ENCODE measurements around the gene SORCS2. TPM values are rescaled to one million over a fixed set of nuclear protein-coding genes. Genes with fewer than 3 reads are reported as not detected.

Gene SORCS2
- total RNA-seq, 5 donors from 2014 or later (not counting 1 experiment from before 2014, with no cell fraction given), result 0.22 TPM; not detected in 4

GRCh38 chr4:7182616-7183015 is 9.7 kb upstream of the SORCS2 start:
- no peak overlapping the region for H3K4me3 Mint-ChIP-seq
- no peak for ATAC-seq (replicated peaks in 1 of 4)
- H3K4me1 ChIP-seq (ENCODE audit: control insufficient read depth in 1 of 2, extremely low read depth in 1 of 2, insufficient read depth in 2 of 2, low read length in 2 of 2), result no peaks in the 10 kb centered on the region
- H3K9me3 ChIP-seq, result no peaks in the 10 kb centered on the region
- peaks cover 2 to 6% (median 4%) of the 10 kb centered on the region in 3 donors for H3K4me1 Mint-ChIP-seq
- peaks cover 4% of the 10 kb centered on the region for H3K36me3 Mint-ChIP-seq
- no peak overlapping the region for H3K27ac ChIP-seq (ENCODE audit: low read length)
- ChIA-PET CTCF (no interaction called here), POLR2A (no interaction called here)
- no peaks in the 10 kb centered on the region for H3K36me3 ChIP-seq (ENCODE audit: control insufficient read depth in 2 of 2, extremely low read depth in 1 of 2, insufficient read depth in 1 of 2, low read length in 1 of 2)
- 79% methylated on average over 2 of the region's 3 CpGs for WGBS (ENCODE audit: insufficient coverage)
- H3K4me3 ChIP-seq (ENCODE audit: control insufficient read depth in 1 of 2, extremely low read depth in 1 of 2, low read length in 1 of 2), result no peak overlapping the region
- no peak overlapping the region for H3K27ac Mint-ChIP-seq
- H3K9me3 Mint-ChIP-seq, result peaks cover 5 to 17% (median 8%) of the 10 kb centered on the region in 3 donors
- DNase-seq, result no peak
- H3K27me3 ChIP-seq (replicated peaks in 1 of 2; ENCODE audit: control insufficient read depth in 2 of 2, extremely low read depth in 1 of 2, insufficient read depth in 2 of 2, low read length in 1 of 2), result peaks cover 0 to 20% of the 10 kb centered on the region in 2 experiments
- peaks cover 20 to 21% of the 10 kb centered on the region in 2 donors for H3K27me3 Mint-ChIP-seq

- Histone ChIP-seq H3K27me3 (replicated peaks in 1 of 2; ENCODE audit: control insufficient read depth in 2 of 2, extremely low read depth in 1 of 2, insufficient read depth in 2 of 2, low read length in 1 of 2) (peaks cover 0 to 25% of the 10 kb centered on the region in 2 experiments), H3K27ac (ENCODE audit: low read length) (no peak overlapping the region), H3K4me1 (ENCODE audit: control insufficient read depth in 1 of 2, extremely low read depth in 1 of 2, insufficient read depth in 2 of 2, low read length in 2 of 2) (no peaks in the 10 kb centered on the region), H3K4me3 (ENCODE audit: control insufficient read depth in 1 of 2, extremely low read depth in 1 of 2, low read length in 1 of 2) (no peak overlapping the region), H3K36me3 (ENCODE audit: control insufficient read depth in 2 of 2, extremely low read depth in 1 of 2, insufficient read depth in 1 of 2, low read length in 1 of 2) (no peaks in the 10 kb centered on the region), H3K9me3 (no peaks in the 10 kb centered on the region)
- ChIA-PET POLR2A (no interaction called here), CTCF (no interaction called here)
- Mint-ChIP-seq H3K27me3 (peaks cover 20 to 25% of the 10 kb centered on the region in 2 donors), H3K27ac (no peak overlapping the region), H3K36me3 (peaks cover 4% of the 10 kb centered on the region), H3K4me3 (no peak overlapping the region), H3K4me1 (peaks cover 2 to 6% (median 4%) of the 10 kb centered on the region in 3 donors), H3K9me3 (peaks cover 5 to 17% (median 8%) of the 10 kb centered on the region in 3 donors)
- no peak for ATAC-seq (replicated peaks in 1 of 4)
- WGBS (ENCODE audit: insufficient coverage), result 9% methylated on average over 4 of the region's 4 CpGs
- DNase-seq, result no peak
Observed at GRCh38 chr4:7183161-7183560, 9.2 kb upstream of the SORCS2 start.

DNA sequence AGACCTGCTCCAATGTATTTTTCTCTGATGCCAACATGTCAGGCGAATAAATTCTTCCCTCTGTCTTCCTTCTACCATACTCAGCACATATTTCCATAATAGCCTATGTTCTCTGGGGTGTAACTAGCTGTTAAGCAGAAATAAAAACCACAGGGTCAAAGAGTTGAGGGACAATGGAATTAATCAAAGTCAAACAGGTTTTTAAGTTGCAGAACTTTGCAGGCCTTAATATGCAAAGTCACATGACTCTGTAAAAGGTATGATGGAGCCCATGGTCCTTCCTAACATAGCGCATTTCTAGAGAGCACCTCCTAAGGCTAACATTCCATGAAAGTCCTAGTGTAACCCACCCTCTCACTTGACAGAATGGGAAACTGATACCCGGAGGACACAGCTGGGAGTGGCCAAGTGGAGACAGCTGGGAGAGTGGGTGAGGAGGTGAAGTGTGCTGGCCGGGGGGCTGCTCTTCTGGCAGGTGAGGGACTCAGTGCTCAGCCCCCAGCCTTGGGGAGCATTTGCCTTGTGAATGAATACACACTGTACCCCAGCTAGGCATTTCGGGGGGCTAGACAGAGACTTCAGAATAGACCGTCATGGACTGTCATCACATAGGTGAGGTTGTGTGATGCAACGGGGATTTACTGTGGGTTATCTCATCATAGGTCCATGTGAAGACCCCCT is 8.4 kb upstream of the SORCS2 start:
- no peak overlapping the region for H3K4me3 Mint-ChIP-seq
- ATAC-seq (replicated peaks in 1 of 4) (no peak), DNase-seq (no peak)
- CTCF ChIA-PET, result no interaction called here
- Histone ChIP-seq H3K4me3 (ENCODE audit: control insufficient read depth in 1 of 2, extremely low read depth in 1 of 2, low read length in 1 of 2) (no peak overlapping the region), H3K4me1 (ENCODE audit: control insufficient read depth in 1 of 2, extremely low read depth in 1 of 2, insufficient read depth in 2 of 2, low read length in 2 of 2) (no peaks in the 10 kb centered on the region), H3K27ac (ENCODE audit: low read length) (no peak overlapping the region), H3K36me3 (ENCODE audit: control insufficient read depth in 2 of 2, extremely low read depth in 1 of 2, insufficient read depth in 1 of 2, low read length in 1 of 2) (no peaks in the 10 kb centered on the region), H3K27me3 (replicated peaks in 1 of 2; ENCODE audit: control insufficient read depth in 2 of 2, extremely low read depth in 1 of 2, insufficient read depth in 2 of 2, low read length in 1 of 2) (peaks cover 0 to 32% of the 10 kb centered on the region in 2 experiments), H3K9me3 (no peaks in the 10 kb centered on the region)
- WGBS (ENCODE audit: insufficient coverage), result 100% methylated on average over 1 of the region's 7 CpGs
- H3K27ac Mint-ChIP-seq, result no peak overlapping the region
- H3K4me1 Mint-ChIP-seq, result peaks cover 2 to 6% (median 4%) of the 10 kb centered on the region in 3 donors
- POLR2A ChIA-PET, result no interaction called here
- H3K9me3 Mint-ChIP-seq, result peaks cover 5 to 17% (median 8%) of the 10 kb centered on the region in 3 donors
- peaks cover 4% of the 10 kb centered on the region for H3K36me3 Mint-ChIP-seq
- H3K27me3 Mint-ChIP-seq, result peaks cover 21 to 32% of the 10 kb centered on the region in 2 donors

GRCh38 chr4:7185487-7186030 is 6.8 kb upstream of the SORCS2 start:
- no peak for ATAC-seq (replicated peaks in 1 of 4)

GRCh38 chr4:7186031-7186430 is 6.3 kb upstream of the SORCS2 start:
- Histone ChIP-seq H3K27ac (ENCODE audit: low read length) (no peak overlapping the region), H3K27me3 (replicated peaks in 1 of 2; ENCODE audit: control insufficient read depth in 2 of 2, extremely low read depth in 1 of 2, insufficient read depth in 2 of 2, low read length in 1 of 2) (peaks cover 0 to 45% of the 10 kb centered on the region in 2 experiments), H3K4me3 (ENCODE audit: control insufficient read depth in 1 of 2, extremely low read depth in 1 of 2, low read length in 1 of 2) (no peak overlapping the region), H3K9me3 (no peaks in the 10 kb centered on the region), H3K36me3 (ENCODE audit: control insufficient read depth in 2 of 2, extremely low read depth in 1 of 2, insufficient read depth in 1 of 2, low read length in 1 of 2) (no peaks in the 10 kb centered on the region), H3K4me1 (ENCODE audit: control insufficient read depth in 1 of 2, extremely low read depth in 1 of 2, insufficient read depth in 2 of 2, low read length in 2 of 2) (no peaks in the 10 kb centered on the region)
- H3K27ac Mint-ChIP-seq, result no peak overlapping the region
- H3K9me3 Mint-ChIP-seq, result peaks cover 0 to 10% (median 0%) of the 10 kb centered on the region in 3 donors
- H3K36me3 Mint-ChIP-seq, result no peaks in the 10 kb centered on the region
- ChIA-PET POLR2A (no interaction called here), CTCF (no interaction called here)
- H3K27me3 Mint-ChIP-seq, result peaks cover 34 to 49% of the 10 kb centered on the region in 2 donors
- H3K4me3 Mint-ChIP-seq, result no peak overlapping the region
- H3K4me1 Mint-ChIP-seq, result peaks cover 2 to 6% (median 4%) of the 10 kb centered on the region in 3 donors
- no peak for ATAC-seq (replicated peaks in 1 of 4)
- 51% methylated on average over 6 of the region's 9 CpGs for WGBS (ENCODE audit: insufficient coverage)
- DNase-seq, result no peak

More at GRCh38 chr4:7185487-7186030, 6.8 kb upstream of the SORCS2 start:
- H3K4me1 Mint-ChIP-seq, result peaks cover 2 to 6% (median 4%) of the 10 kb centered on the region in 3 donors
- H3K36me3 ChIP-seq (ENCODE audit: control insufficient read depth in 2 of 2, extremely low read depth in 1 of 2, insufficient read depth in 1 of 2, low read length in 1 of 2), result no peaks in the 10 kb centered on the region
- H3K9me3 ChIP-seq, result no peaks in the 10 kb centered on the region
- no peaks in the 10 kb centered on the region for H3K4me1 ChIP-seq (ENCODE audit: control insufficient read depth in 1 of 2, extremely low read depth in 1 of 2, insufficient read depth in 2 of 2, low read length in 2 of 2)
- no peaks in the 10 kb centered on the region for H3K36me3 Mint-ChIP-seq
- H3K27ac Mint-ChIP-seq, result no peak overlapping the region
- H3K4me3 ChIP-seq (ENCODE audit: control insufficient read depth in 1 of 2, extremely low read depth in 1 of 2, low read length in 1 of 2), result no peak overlapping the region
- H3K27ac ChIP-seq (ENCODE audit: low read length), result no peak overlapping the region
- no peak for DNase-seq
- CTCF ChIA-PET, result no interaction called here
- H3K27me3 ChIP-seq (replicated peaks in 1 of 2; ENCODE audit: control insufficient read depth in 2 of 2, extremely low read depth in 1 of 2, insufficient read depth in 2 of 2, low read length in 1 of 2), result peaks cover 0 to 43% of the 10 kb centered on the region in 2 experiments
- POLR2A ChIA-PET, result no interaction called here
- peaks cover 32 to 45% of the 10 kb centered on the region in 2 donors for H3K27me3 Mint-ChIP-seq
- peaks cover 0 to 10% (median 0%) of the 10 kb centered on the region in 3 donors for H3K9me3 Mint-ChIP-seq
- no peak overlapping the region for H3K4me3 Mint-ChIP-seq
- 96% methylated on average over 3 of the region's 10 CpGs for WGBS (ENCODE audit: insufficient coverage)

DNA sequence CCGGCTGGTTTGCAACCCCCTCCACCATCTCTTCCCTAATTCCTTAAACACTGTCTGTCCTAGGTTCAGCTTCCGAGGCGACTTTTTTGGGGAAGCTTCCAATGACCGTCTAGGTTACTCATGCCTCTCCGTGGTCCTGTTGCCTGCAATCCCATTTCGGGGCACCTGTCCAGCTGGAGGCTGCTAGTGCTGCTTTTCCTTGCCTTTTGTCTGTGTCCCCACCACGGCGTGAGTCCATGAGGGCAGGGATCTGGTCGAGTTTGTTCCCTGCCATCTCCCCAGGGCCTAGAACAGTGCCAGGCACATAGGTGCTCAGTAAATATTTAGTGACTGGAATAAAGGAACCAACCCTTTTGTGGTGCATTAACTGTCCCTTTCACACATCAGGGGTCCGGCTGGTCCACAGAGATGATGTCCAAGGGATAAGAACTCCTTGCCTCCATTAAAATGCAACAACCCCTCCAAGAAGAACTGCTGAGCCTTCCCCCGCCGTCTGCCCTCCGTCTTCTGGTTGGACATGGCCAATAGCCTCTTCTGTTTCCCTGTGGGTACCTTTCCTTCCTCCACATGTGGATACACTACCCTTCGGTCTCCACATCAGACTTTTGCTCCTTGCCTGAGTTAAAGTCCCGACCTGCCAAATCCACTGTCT is 5.7 kb upstream of the SORCS2 start:
- peaks cover 0 to 48% of the 10 kb centered on the region in 2 experiments for H3K27me3 ChIP-seq (replicated peaks in 1 of 2; ENCODE audit: control insufficient read depth in 2 of 2, extremely low read depth in 1 of 2, insufficient read depth in 2 of 2, low read length in 1 of 2)
- ATAC-seq (replicated peaks in 1 of 4), result no peak
- H3K4me3 Mint-ChIP-seq, result no peak overlapping the region
- H3K27ac Mint-ChIP-seq, result no peak overlapping the region
- WGBS (ENCODE audit: insufficient coverage), result 84% methylated on average over 12 of the region's 15 CpGs
- no peaks in the 10 kb centered on the region for H3K9me3 ChIP-seq
- H3K4me1 Mint-ChIP-seq, result peaks cover 2 to 6% (median 4%) of the 10 kb centered on the region in 3 donors
- POLR2A ChIA-PET, result interaction anchor here in 1 of 2 donors (0.6 kb wide), 1 partner anchor 9 kb away, joined by 4 read pairs; no protein-coding TSS in a partner anchor
- DNase-seq, result no peak
- H3K36me3 ChIP-seq (ENCODE audit: control insufficient read depth in 2 of 2, extremely low read depth in 1 of 2, insufficient read depth in 1 of 2, low read length in 1 of 2), result no peaks in the 10 kb centered on the region
- CTCF ChIA-PET, result no interaction called here
- no peaks in the 10 kb centered on the region for H3K4me1 ChIP-seq (ENCODE audit: control insufficient read depth in 1 of 2, extremely low read depth in 1 of 2, insufficient read depth in 2 of 2, low read length in 2 of 2)
- no peak overlapping the region for H3K27ac ChIP-seq (ENCODE audit: low read length)
- no peak overlapping the region for H3K4me3 ChIP-seq (ENCODE audit: control insufficient read depth in 1 of 2, extremely low read depth in 1 of 2, low read length in 1 of 2)
- peaks cover 0 to 10% (median 0%) of the 10 kb centered on the region in 3 donors for H3K9me3 Mint-ChIP-seq
- no peaks in the 10 kb centered on the region for H3K36me3 Mint-ChIP-seq
- peaks cover 34 to 48% of the 10 kb centered on the region in 2 donors for H3K27me3 Mint-ChIP-seq
